ENCODE measurements around the gene RASSF6.
"Not testable (repeated sequence)": the region's sequence is repeated elsewhere in the genome, so short reads cannot be mapped to it uniquely, and the experiment has no call there.

The RASSF6 gene

DNA sequence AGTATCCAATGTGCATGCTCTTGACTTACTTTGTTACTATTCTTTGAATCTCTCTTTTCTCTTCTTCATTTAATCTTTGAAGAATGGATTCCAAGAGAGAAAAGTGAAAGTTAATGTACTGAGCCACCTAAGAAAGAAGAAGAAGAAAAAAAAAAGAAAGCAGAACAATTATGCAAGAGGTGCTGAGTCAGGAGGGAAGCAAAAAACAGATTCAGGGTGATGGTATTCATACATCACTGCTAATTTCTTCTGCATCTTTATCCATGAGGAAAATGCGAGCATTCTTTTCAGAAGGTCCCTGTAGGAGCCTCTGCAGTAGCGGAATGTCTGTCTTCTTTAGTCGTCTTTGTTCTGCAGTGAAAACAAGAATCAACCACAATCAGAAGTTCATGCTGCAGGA, 43.9 kb downstream of the RASSF6 start:
- no peak for DNase-seq (ENCODE audit: low read depth)

DNA sequence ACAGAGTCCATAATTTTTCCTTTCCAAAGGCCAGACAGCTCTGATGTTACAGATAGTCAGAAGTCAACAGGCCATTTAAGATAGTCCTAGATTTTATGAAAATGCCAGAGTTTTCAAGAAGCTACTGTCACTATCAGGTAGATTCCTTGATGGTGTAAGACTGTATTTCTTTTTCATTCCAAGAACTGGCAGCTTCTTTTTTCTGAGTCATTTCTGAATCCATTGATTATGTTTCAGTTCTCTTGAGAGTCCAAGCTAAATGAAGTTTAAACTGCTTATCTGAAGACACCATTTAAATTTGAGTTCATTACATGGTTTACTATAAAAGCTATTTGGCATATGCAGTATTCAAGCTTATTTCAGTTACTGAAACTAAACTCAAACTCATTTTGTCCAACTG, 44.6 kb downstream of the RASSF6 start:
- no peak for DNase-seq (ENCODE audit: low read depth)

DNA sequence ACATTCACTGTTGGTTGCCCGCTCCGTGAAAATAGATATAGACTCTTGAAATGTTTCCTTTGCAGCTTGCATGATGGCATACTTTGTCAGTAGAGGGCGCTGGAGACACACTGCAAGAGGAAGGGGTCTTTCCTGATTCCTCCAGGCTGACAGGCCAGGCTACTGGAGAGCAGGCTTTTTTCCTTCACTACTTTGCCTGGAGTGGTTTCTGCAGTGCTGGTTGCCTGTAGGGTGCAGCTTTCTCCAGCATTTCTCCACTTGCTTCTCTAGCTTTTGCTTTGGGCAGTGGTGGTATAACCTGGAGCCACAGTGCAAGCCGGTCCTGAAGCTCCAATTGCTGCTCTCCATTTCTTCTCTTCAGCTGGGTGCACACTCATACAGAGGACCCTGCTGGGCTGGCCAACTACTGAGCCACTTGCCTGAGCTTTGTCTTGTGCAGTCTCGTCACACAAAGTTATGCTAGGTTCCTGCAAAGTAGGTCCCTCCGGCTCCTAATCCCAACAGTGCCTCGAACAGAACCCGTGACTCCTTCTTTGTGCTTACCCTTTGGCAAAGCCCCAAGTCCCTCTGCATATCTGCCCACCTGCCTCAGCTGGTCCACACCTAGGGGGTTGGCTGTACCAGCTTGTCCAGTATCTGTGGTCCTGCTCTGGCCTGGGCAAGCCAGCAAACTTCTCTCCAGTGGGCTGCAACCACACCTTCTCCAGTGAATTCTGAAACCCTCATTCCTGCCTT, 46.3 kb downstream of the RASSF6 start:
- no peak for DNase-seq (ENCODE audit: low read depth)

- not testable (repeated sequence) for DNase-seq (ENCODE audit: low read depth)
Observed at GRCh38 chr4:73550865-73551264, 69.4 kb downstream of the RASSF6 start.

- no peak for DNase-seq (ENCODE audit: low read depth)
Observed at GRCh38 chr4:73544620-73545019, 75.6 kb downstream of the RASSF6 start.

- no peak for DNase-seq (ENCODE audit: low read depth)
Observed at GRCh38 chr4:73541251-73541650, 79.0 kb downstream of the RASSF6 start.

DNA sequence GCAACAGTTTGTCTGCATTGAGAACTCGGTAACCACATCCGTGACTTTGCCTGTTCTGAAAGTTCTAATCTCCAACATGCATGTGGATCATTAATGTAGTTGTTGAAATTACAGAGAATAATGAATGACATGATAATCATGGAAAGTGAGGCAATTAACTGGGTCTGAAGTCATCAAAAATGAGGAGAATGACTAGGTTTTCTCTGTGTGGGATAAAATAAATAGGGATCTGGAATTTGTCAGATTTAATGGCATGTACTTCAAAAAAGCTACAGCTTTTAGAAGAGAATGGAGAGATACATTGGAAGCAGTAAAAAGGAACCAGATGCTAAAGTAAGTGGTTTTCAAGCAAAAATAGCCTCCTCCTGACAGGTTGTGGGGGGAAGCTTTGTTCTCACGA, 79.4 kb downstream of the RASSF6 start:
- no peak for DNase-seq (ENCODE audit: low read depth)

GRCh38 chr4:73539386-73539785, 80.8 kb downstream of the RASSF6 start:
- DNase-seq (ENCODE audit: low read depth), result no peak

GRCh38 chr4:73538162-73538561, 82.1 kb downstream of the RASSF6 start:
- no peak for DNase-seq (ENCODE audit: low read depth)

DNA sequence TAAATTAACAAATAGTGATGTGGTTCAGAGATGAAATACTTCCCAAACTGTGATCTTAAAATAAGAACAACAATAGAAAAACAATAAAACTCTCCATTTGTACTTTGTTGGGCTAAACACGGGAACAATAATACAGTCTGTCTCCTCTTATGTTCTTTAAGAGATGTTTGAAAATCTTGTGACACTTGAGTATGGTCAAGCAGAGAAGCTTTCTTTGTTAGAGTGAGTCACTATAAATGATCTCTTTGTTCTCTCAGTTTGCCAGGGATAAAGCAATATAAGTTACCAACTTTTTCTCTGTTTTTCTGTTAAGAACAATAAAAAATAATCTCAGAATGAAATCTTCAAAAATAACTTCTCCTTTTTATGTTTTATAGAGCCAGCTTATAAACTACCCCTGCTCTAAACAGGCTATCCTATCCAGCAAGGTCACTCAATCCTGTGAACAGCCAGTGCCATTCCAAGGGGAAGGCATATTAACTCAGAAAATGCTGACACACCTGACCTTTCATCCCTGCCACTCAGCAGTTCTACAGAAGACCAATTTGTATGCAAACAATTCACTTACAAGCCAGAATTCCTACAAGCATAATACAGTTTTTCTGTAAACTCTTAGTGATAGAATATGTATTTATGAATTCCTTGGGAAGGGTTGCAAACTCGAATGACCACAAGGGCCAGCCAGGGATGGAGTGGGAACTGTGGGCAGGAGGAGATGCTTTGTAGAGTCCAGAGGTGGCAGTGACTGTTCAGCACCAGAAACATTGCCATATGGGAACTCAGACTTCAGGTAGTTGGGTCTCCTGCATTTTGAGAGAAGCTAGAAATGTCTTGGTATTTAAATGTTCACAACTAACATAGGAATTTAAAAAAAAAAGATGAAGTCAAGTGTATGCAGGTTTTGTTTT, 86.5 kb downstream of the RASSF6 start:
- no peak for DNase-seq (ENCODE audit: low read depth)

DNA sequence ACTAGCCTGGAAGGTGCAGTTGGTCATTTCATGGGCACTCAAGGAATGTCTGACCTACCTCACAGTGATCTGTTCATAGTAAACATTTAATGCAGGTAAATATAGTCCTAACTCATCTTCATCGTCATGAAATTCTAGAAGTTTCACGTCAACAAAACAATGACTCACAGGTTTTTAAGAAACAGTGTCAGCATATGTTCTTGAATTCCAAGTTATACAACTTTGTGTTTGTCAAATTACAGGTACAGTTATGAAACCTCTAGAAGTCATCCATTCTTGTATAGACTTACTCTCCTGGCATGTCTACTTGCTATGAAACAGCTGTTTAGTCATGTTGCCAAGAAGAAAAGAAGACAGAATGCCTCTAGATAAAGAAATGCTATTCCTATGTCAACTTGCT, 92.1 kb downstream of the RASSF6 start:
- DNase-seq (ENCODE audit: low read depth), result no peak

- no peak for DNase-seq (ENCODE audit: low read depth)
Observed at GRCh38 chr4:73527196-73527595, 93.0 kb downstream of the RASSF6 start.

DNA sequence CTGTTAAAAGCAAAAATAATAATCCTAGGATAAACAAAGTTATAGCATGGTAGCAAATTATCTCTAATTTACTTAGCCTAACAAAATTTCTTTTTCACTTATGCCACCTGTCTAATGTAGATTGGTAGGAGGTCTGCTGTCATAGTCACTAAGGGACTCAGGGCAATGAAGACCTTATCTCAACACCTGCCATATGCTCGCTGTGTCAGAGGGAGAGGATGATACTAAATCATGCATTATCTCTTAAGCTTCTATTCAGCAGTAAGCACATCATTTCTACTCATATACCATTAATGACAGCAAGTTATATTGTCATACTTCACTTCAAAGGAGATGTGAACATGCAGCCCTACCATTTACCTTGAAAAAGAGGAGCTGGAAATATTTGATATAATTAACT, 94.6 kb downstream of the RASSF6 start:
- DNase-seq (ENCODE audit: low read depth), result no peak

GRCh38 chr4:73523126-73523525, 97.1 kb downstream of the RASSF6 start:
- DNase-seq (ENCODE audit: low read depth), result no peak
